MV-4-11 (cell line): ENCODE data around the gene TFEB.
"Not testable (repeated sequence)": the region's sequence is repeated elsewhere in the genome, so short reads cannot be mapped to it uniquely, and the experiment has no call there.

Experiments
- DNase-seq: peaks from one replicate; lab custom pipeline; 2025; lab: John Stamatoyannopoulos, UW

Gene TFEB

DNA sequence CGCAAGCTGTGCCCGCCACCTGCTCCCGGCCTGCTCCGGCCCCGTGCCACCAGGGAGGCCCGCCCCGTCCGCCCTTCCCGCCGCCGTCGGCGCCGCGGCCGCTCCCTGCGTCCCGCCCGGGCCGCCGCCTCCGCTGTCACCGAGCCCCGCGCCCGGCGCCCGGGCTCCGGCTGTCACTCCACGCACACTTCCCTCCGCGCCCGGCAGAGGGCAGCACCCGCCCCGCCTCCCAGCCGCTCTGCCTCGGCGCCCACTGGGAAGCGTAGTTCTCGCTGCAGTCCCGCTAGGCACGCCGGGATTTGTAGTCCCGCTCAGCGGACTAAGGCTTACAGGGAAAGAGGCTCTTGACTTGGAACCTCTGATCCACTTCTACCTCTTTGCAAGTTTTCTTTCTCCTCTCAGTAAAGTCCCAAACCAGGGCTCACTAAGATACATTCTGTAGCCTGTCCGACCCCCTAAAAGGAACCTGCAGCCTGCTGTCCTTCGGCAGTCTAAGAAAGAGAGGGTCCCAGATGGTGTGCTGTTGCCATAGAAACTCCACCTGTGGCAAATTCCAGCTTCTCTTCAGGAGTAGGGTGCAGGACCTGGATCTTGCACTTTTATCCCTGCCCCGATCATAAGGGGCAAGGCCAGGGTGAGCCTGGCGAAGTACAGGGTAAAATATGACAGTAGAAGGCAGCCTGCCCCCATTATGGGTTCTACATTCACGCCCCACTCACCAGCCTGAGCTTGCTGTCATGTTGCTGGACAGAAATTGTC is at the start of gene TFEB:
TFEB (minus strand) TSS at position 182 of the 759 bp plus-strand sequence. CDS start 44,395 bp downstream, outside the sequence.
- peak; percentile 84 for DNase-seq

DNA sequence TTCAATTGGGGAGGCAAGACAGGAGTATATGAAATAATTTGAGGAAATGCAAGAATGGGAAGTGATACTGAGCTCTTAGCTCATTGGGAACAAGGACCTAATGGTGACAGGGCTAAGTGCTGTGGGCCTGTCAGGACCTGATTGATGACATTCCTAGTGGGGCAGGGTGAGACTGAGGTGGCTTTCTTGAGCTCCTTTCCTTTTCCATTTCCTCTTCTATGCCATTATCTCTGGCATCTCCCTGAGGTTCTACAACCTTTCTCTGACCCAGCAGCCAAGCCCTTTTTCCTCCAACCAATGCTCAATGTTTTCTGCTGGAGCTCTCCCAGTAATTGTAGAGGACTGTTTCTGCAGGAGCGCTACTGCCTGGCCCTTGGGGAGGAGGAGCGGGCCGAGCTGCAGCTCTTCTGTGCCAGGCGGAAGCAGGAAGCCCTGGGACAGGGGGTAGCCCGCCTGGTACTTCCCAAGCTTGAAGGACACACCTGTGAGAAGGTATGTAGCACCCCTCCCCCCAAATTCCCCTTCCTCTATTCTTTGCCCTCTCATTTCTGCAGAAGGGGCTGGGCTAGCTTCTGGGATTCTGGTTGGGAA is 49.3 kb upstream of the TFEB start:
- DNase-seq, result peak; percentile 97

DNA sequence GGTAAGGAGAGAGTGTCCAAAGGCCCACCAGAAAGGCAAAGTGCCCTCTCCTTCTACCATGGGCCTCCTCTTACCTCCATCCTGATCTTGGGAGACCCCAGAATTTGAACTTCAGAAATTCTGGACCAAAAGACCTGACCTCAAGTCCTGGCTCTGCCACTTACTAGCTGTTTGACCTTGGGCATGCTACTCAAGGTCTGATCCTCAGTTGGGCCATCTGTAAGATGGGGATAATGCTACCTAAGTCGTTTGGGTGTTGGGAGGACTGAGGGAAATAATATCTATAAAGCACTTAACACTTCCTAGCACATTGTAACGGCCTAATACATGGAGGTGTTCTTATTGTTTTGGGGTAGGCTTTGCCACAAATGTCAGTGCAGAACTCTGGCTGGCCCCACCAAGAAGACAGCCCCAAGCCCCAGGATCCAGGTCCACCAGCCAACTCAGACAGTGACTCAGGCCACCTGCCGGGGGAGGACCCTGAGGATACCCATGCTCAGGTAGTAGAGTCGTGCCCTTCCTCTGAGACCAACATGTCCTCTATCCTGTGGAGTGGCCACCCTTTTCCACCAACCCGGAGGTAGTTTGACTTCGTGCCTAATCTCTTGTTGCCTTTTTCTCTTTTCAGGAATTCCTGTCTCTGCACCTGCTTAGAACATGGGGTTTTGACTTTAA is 47.8 kb upstream of the TFEB start:
- DNase-seq, result no peak

DNA sequence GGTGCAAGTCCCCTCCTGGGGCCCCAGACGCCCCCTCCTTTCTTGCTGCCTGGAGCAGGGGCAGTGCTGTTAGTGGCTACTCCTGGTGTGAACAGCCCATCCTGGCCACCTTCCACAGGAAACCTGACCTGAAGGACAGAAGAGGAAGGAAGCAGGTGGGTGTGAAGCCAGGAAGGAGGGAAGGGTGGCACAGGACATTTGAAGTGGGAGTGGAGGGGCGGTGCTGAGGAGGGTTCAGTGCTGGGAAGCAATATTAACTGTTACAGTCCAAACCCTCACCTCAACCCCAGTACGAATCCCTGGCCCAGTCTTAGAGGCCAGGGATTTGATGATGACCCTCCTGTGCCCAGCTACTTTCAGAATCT is 45.9 kb upstream of the TFEB start:
- no peak for DNase-seq

DNA sequence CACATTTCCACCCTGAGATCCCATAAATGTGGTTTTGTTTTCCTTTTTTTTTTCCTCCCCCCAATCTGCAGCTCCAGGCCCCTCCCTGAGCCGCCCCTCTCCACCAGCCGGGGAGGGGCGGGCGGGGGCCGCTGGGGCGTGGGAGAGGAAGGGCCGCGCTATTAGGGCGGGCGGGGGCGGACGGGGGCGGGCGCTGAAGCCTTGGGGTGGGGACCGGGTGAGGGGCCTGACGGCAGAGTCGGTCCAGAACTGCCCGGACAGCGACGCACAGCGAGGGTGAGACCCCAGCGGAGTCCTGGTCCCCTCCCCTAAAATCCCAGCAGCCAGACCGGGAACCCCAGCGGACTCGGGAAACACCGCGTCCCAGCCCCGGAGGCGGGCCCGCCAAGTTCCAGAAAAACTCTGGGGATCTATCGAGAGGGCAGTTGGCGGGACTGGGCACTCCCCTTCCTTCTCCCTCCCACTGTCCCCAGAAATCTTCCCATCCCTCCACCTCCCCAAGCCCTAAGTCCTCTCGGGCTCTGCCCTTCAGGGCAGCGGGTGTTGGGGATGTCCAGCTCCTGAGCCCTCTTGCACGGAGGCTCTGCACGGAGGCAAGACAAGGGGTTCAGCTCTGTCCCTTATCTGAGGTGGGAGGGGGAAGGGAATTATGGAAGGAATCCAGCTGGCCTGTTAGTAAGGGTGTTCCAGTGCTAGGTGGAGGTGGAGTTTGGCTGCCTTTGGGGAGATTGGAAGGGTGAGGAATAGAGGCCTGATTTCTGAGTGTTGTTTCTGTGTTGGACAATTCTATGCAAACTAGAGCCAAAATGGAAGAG is 45.4 kb upstream of the TFEB start, which contains the start of gene PRICKLE4:
PRICKLE4 (plus strand) TSS at position 232 of the 815 bp plus-strand sequence. CDS start 2,692 bp downstream, outside the sequence.
- DNase-seq, result no peak

DNA sequence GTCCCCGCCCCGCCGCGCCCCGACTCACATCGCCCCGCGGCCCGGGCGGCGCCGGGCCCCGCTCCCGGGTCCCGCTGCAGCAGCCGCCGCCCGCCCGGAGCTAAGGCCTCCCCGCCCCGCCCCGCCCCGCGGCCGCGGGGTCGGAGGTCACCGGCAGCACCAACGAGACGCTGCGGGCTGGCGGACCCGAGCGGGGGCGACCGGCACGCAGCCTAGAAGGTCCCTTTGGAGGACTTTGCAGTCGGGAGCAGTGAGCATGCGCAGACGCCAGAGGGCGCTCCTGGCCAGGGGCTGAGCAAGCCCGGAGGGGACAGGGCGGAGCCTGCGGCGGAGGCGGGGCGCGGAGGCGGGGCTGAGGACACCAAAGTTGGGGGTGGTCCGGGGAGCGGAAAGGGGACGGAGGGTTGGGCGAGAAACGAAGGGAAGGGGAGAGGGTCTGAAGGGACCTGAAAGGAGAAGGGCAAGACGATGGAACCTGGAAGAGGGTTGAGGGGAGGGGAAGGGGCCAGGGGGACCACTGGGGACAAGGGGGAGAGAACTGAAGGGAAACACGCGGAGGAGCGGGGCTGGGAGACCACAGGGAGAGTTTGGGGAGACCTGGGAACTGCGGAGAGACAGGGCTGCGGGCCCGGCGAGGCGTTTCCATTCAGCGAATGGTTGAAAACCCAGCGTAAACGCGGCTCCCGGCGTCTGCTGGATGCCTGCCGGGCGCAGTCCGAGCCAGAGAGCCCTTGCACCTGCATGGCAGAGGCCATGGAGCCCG is 44.6 kb upstream of the TFEB start, which contains the start of gene FRS3:
FRS3 (minus strand) TSS at position 113 of the 763 bp plus-strand sequence. CDS start 2,913 bp downstream, outside the sequence.
- peak; percentile 92 for DNase-seq

DNA sequence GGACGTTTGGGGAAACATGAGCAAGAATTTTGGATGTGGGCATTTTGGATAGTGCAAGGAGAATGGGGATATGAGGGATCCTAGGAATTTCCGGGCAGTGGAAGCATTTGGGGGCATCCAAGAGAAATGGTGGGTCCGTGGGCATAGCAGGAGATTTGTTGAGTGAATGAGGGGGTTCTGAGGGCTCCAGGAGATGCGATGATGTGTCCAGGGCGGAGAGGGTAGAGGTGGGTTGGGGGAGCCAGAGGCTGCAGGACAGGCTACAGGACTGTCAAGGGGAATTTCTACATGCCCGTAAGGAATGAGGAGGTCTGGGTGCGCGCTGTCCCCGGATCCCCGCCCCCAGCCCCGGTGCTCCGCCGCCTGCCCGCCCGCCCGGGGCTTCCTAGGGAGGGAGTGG is 43.9 kb upstream of the TFEB start:
- no peak for DNase-seq

GRCh38 chr6:41778895-41779294 is 43.5 kb upstream of the TFEB start:
- DNase-seq, result no peak

DNA sequence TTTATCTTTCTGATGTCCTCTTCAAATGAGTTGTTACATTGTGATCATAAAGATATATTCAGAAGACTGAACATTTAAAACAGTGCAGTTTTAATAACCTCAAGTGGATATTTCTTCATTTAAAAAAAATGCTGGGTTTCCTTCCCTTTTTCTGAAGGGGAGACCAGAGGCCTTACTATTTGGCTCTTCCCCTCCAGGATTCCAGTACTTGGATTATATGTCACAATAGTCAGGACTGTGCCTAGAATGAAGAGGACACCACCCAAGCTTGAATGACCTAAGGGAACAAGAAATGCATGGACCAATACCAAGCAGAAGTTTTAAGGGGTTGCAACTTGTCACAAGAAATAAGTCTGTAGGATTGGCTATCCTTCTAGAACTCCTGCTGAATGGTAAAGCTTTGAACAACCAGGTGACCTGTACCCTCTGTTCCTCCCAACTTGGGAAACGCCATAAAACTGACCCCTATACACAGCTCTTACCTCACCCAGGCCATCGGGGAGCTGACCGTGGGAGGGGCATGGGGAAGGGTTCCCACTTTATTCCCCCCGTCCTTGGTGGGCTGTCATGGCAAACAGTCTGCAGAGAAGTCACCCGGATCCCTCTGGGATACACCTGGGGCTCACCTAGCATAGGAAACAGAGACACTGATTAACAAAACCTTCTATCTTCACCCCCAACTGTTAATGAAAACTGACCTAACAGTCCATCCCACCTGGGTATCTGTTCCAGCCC is 42.3 kb upstream of the TFEB start:
- peak; percentile 75 for DNase-seq

DNA sequence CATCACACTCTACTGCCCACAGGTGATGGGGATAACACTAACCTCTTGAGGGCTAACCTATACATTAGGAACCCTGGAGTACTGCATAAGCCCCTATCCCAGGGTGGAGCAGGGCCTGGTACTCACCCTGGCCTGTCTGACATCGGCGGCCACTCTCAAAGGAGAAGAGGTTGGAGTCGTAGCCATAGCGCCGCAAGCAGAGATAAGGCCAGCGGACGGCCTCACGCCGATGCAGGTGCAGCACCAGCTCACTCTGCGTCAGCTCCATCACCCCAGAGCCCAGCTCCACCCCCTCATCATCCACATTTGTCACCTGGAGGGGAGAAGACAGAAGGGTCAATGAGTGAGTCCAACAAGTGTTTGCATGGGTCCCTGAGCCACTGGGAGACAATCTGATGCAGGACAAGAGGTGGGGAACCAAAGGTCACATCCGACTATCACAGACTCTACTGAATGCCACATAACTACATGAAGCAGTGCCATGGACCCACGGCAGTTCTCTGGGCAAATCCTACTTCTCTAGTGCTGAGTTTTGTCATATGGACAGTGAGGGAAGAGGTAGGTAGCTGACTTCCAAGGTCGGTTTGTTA is 40.0 kb upstream of the TFEB start:
- no peak for DNase-seq

DNA sequence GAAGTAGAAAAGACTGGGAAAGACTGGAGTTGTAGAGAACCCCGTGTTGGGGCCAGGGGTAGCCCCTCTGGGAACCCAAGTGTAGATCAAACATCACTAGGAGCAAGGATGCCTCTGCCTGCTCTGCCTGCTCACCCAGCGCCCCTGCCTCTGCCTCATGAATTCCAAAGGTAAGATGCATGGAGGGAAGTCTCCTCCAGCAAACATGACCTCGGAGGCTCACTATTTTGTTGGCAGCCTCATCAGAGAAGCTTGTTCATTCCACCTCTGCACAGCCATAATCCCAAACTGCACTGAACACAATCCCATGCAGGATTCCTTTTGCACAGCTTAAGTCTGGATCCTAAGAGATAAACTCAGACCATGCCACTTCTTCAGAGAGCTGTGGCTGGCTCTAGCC is 39.4 kb upstream of the TFEB start:
- DNase-seq, result no peak

GRCh38 chr6:41771058-41771983 is 35.9 kb upstream of the TFEB start:
- DNase-seq, result no peak

DNA sequence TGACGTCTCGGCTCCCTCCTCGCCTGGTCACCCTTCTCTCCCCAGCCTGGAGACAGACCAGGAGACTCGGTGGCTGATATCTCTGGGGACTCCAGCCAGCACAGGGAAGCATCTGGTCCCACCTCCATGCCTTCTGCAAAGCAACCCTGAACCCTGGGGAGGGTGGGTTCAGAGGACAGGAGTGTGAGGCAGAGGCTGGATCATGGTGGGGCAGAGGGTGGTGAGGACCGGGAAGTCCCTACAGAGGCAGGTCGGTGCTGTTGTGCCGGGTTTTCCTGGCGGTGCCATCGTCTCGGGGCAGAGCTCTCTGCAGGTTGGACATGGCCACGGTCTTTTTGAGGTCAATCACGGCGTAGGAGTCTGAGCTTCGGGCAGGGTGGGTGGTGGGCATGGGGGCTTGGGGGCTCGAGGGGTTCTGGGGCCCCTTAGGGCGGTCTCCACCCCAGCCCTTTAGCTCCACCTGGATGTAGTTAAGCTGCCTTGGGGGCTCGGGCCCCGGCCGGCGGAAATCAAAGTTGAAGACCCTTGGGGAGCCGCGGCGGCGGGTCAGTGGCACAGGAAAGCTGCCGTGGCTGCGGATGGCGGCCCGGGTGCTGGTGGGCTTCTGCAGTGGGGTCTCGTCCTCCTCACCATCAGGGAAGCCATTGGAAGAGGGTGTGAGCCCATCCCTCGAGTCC is 35.1 kb upstream of the TFEB start:
- no peak for DNase-seq

- DNase-seq, result no peak
These were observed 34.0 kb upstream of the TFEB start for GRCh38 chr6:41769376-41769775.

DNA sequence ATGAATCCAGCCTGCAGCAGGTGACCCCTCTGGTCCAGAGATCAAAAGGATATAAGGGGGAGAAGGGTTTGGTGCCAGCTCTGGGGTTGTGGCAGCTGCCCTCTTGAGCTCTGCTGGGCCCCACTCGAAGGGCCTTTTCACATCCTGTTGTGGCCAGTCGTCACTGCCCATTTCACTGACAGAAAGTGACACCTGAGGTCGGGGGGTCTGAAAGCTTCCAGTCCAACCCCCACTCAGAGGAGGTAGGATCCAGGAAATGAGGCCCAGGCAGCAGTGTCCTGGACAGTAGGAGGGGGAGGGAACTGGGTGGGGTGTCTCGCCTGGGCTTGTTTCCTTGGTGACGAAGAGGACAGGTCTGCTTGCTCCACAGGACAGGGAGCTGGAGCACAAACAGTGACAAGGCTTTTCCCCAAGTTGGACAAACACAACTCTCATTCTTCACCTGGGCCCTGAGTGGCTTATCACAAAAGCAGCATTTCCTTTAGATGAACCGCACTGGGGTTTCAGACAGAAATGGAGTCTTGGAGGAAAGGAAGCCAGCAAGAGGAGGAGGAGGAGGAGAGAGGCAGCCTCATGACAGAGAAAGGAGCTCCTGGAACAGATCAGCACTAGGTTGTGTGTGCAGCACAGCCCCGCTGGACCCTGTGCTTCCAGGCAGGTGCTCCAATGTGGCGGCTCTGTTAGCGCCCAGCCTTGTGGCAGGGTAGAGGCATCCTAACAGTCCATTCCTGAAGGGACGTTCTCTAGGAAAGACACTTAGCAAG is 33.3 kb upstream of the TFEB start:
- no peak for DNase-seq

DNA sequence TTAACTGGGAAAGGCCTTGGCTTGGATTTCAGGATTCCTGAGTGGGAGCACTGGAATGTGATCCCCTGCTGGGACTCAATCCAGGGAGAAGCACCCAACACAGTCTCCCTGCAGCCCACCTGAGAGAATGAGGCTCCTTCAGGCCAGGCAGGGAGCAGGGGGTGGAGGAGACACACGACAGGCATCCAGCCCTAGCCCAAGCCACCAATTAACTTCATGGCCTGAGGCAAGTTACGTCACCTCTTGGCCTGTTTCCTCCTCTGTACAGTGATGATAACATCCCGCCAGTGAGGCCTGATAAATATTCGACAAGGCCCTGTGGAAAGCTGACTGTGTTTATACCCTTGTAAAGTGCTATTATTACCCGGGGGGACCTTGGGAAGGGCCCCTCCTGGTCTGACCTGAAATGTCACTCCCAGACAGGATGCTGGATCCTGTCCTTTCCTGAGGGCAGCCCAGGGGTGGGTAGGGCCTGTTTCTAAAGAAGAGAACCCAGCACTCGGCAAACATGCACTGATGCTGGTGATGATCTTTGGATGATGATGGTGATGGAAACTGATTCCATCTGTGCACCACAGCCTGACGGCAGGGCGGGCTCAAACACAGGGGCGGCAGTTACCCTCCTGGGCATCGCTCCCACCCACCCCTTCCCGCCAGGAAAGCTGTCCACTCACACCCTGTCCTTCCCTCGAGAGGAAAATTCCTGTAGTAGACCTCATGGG is 31.9 kb upstream of the TFEB start:
- peak; percentile 55 for DNase-seq

DNA sequence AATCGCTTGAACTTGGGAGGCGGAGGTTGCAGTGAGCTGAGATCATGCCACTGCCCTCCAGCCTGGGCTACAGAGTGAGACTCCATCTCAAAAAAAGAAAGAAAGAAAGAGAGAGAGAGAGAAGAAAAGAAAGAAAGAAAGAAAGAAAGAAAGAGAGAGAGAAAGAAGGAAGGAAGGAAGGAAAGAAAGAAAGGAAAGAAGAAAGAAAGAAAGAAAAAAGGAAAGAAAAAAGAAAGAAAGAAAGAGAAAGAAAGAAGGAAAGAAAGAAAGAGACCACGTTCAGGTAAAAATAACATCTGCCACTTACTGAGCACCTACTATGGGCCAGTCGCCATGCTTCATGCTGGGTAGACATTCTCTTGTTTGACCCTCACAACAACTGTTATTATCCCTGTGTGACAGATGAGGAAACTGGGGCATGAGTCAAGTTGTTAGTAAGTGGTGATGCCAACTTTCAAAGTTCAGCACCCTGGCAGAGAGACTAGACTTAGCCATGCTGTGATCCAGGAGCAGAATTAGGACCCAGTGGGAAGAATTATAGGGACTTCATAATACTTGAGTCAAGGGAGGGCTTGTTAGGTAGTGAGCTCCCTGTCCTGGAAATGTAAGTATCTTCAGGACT is 30.7 kb upstream of the TFEB start:
- DNase-seq, result not testable (repeated sequence)
